Measurements from ENCODE around the gene ABHD5.

Gene ABHD5

GRCh38 chr3:43759938-43760337, 69.2 kb downstream of the ABHD5 start:
- no peak for DNase-seq

DNA sequence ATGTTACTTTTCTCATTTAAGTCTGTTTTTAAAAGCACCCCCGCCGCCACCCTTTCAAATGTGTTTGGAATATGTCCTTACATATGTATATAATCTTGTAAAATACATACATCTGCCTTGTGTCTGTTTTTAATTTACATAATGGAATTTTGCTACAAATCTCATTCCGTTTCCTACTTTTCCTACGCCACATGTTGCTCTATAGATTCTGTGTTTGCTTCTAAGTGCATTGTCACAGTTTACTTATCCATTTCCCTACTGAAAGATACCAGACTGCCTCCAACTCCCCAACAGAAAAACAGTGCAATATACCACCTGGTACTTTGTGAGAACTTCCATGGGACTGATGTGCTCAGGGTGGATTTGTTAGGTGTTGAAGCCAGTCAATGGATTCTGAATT, 70.2 kb downstream of the ABHD5 start:
- no peak for DNase-seq

GRCh38 chr3:43762451-43762850, 71.7 kb downstream of the ABHD5 start:
- DNase-seq: no peak

- no peak for DNase-seq
Measured at GRCh38 chr3:43764056-43764455, 73.3 kb downstream of the ABHD5 start.

- no peak for DNase-seq
Measured at GRCh38 chr3:43764471-43764870, 73.7 kb downstream of the ABHD5 start.

- no peak for DNase-seq
Measured at GRCh38 chr3:43765521-43765971, 74.8 kb downstream of the ABHD5 start.

DNA sequence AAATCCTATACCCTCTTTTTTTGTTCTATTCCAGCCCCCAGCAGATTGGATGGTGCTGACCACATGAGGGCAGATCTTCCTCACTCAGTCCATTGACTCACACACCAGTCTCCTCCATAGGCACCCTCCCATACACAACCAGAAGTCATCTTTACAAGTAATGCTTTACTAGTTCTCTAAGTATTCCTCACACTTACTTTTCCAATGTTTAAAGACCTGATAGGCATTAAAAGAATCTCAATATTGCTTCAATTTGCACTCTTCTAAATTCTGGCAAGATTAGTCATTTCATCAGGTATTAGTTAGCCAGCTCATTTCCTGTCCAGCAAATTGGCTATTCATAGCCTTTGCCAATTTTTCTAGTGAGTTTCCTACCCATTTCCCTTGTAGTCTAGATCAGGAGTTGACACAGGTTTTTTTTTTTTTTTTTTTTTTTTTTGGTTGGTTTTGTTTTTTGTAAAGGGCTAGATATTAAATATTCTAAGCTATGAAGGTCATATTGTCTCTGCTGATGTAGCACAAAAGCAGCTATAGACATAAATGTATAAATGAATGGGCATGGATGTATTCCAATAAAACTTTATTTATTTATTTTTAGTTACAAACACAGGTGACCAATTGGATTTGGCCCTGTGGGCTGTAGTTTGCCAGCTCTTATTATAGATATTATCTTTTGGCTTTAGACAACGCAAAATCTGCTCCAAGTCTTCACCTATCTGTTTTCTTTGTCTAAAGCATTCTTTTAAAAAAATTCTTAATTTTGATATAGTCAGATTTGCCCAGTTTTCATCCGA, 76.1 kb downstream of the ABHD5 start:
- no peak for DNase-seq

DNA sequence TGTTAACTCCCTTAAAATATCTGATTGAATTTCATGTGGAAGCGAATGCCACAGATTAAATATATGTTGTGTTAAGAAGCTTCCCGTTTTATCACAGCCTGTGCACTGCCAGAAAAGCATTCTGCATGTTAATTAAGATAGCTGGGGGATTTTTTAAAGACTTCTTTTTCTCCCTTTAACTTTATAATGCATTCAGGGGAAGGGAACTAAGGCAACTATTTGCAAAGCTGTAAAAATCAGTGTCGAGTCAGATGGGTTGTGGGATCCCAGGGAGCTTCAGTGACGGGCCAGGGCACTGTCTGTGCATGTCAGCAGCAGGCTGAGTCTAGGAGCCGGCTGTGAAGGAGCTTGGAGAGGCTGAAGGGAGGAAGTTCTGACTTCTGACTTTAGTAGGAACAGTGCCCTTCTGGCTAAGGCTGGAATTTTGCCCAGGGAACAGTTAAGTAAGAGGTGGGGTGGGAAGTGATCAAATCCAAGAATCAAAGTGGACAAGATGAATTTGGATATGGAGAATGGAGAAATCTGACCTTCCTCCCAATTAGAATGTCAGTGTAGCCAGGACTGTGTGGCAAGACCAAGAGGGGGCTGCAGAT, 77.7 kb downstream of the ABHD5 start:
- no peak for DNase-seq

DNA sequence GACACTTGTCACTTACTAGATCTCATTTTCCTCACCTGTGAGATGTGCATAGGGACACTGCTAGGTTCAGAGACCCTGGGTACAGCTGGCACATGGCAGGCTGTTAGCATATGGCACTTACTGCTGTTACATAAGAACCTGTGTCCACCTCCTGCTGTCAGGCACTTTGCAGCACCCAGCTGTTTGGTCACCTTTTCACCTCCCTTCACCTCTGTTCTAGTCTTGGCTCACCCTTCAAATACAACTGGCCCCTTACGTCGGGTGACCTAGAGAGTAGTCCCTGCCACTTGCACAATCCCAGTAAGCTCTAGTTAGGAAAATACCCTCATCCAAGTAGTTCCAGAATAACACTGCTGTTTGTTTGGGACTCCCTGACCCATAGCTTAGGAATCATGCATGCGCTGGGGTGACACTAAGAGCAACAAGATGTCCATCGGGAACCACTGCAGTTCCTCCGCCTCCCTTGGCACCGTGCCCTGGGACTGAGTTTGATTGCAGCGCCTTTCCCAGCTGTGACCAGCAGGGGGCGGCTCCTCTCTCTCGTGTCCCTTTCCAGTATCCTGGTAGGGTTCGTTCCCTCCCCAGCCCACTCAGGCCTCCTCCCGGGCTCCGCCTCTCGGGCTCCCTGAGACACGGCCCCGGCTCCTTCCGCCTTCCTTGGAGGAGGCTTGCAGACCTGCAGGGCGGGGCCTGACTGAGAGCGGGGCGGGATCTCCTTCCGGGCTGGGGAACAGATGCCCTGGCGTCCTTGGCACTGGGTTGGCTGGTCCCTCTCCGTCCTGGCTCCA, 78.6 kb downstream of the ABHD5 start:
- peak; percentile 60 for DNase-seq

DNA sequence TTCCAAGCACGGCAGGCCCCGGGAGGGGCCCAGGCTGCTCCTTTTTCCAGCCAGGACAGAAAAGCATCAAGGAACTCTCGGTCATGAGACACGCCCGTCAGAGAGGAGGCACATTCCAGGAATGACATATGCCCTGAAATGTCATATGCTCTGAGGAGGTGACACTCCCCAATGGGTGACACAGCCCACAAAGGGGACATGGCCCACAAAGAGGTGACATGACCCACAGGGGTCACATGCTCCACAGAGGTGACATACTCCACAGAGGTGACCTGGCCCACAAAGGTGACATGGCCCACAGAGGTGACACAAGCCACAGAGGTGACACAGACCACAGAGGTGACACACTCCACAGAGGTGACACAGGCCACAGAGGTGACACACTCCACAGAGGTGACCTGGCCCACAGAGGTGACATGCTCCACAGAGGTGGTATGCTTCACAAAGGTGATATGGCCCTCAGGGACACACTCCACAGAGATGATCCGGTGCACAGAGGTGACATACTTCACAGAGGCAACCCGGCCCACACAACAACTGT, 79.2 kb downstream of the ABHD5 start:
- DNase-seq: no peak

DNA sequence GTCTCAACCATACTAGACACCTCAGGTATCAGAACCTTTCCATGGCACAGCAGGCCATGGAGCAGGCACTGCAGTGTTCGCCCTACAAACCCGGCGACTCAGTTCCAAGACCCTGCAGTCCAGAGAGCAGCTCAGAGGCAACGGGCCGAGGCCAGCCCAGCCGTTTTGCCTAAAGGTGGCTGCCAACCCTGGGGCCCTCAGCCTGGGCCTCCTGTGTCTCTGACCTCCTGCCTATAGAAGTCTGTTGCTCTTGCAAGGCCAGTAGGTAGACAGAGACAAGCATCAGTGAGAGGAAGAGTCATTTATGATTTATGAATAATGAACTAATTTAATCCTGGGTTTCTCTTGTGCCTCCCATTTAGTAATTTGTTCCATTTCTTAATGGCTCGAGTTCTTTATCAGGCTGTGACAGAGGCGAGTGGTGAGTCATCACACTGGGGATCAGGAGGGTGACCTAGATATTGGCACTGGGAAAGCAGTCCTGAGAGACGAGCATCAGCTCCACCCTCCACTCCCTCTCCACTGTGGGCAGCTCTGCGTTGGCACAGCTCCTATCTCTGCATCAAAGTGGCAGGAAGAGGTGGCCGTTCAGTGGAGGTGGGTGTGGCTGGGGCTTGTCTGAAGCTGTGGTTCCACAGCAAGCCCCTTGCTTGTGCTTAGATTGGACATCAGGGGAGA, 79.8 kb downstream of the ABHD5 start:
- no peak for DNase-seq

GRCh38 chr3:43771610-43772009, 80.9 kb downstream of the ABHD5 start:
- DNase-seq: no peak

DNA sequence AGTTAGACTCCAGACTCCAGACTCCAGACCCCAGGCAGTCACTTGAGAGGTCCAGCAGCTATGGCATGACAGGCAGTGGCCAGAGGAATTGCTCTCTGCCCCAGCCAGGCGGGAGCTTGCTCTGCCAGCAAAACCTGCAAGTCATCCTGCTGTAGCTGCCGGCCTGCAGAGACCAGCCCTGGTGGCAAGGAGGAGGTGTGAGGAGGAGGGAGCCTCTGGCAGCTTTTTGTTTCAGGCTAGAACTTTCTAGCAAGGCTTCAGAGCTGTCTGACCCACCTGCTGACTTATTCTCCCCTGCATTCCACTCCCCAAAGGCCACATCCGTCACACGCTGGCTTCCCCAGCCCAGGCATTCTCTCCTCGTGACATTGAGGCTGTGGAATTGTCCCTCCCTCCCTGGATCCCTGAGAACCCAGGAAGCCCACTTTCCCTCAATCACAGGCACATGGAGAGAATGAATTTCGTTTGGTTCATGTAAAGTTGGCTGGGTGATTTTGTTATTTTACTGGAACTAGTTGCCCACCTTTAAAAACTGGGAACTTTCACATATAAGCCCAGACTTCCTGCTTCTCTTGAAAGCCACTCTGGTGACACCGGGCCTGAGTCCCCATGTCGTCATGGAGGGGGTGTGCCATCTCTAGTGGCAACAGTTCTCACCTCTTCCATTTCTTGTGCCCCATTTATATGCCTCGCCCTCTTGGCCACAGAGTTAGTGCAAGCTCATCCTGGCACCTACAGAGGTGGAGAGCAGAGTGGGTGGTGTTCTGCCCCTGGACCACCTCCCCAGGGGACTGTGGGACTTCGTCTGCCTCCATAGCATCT, 82.7 kb downstream of the ABHD5 start:
- no peak for DNase-seq

DNA sequence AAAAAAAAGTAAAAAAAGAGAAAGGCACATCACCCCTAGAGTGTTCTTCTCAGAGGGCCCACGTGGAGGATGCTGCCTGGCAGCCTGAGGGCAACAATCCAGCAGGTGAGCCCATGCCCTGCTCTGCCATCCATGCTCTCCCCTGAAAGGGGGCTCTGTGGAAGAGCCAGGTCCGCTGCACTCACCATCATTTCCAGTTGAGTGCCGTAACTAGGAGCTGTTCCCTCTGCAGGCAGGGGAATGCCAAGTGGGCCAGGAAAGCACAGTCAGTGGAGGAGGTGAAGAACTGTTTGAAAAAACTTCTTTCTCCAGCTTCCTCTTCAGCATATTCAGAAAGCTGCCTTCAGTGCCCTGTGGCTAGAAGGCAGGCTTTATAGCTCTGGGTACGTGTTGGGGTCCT, 84.1 kb downstream of the ABHD5 start:
- no peak for DNase-seq

- DNase-seq: no peak
Measured at GRCh38 chr3:43776101-43776500, 85.4 kb downstream of the ABHD5 start.

GRCh38 chr3:43779850-43780249, 89.1 kb downstream of the ABHD5 start:
- DNase-seq: no peak

DNA sequence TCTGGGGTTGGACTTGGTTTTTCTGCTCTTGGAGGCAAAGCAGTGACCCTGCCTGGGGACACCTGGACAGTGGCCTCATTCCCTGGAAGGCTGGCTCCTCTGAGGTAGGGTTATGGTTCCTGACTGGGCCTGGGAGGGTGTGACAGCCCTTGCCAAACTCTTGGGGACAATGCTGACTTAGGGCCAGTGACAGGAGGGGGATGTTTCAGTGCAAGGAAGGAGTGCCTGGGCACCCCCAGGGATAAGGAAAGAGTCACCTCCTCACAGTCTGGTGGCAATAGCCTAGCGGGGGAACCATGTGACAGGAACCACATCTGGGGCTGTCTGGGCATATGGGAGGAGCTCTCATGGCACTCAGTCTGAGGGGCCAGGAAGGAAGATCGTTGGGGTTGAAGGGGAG, 91.8 kb downstream of the ABHD5 start:
- no peak for DNase-seq
